IPS DF 19.7 (cell line): ENCODE results near the gene ULBP3.

Experiments
- DNase-seq: peaks from one replicate; pipeline ENCODE4 v3.0.0-alpha.2; 2013; ENCODE audit warnings: low read depth, low spot score

Gene ULBP3

DNA sequence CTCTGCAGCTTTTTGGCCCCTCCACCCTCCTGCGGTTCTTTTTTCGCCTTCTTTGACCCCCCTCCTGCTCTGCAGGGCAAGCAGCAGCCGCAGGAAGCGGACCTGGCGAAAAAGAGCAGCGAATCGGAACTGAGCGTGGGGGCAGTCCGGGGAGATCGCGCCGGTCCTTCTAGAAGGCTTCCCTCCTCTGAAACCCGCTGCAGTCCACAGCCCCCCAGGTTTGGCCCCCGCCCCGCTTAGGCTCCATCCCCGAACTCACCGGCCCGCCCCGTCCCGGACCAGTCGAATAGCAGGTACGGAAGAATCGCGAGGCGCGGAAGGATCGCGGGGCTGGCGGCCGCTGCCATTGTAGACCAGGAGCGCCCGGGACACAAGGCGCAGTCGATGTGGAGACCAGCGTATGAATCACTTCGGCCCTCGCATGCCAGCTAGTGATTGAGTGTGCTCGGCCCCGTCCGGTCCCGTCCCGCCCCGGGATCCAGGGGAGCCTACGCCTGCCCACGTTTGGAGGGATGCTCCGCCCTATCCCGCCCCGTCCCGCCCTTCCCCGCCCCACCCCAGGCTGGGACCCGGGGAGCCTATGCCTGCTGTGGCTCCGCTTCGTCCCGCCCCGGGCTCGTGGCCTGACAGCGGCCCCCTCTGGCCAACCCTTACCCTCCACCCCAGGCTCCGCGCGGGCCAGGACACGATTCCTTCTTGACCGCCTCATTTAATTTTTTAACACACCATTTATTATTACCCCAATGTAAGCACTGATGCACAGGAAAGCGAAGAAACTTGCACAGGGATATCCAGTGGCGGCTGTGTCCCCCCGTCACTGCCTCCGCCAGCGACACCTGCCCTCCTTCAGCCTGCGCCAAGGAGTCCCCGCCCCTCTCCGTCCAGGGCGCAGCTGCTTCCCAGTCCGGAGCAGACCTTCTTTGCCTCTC, at the start of gene ULBP3:
Gene ULBP3 (minus strand): TSS at position 402 of the 929 bp plus-strand sequence. CDS start 55 bp downstream, at position 347.
- DNase-seq, result peak; percentile 59

DNA sequence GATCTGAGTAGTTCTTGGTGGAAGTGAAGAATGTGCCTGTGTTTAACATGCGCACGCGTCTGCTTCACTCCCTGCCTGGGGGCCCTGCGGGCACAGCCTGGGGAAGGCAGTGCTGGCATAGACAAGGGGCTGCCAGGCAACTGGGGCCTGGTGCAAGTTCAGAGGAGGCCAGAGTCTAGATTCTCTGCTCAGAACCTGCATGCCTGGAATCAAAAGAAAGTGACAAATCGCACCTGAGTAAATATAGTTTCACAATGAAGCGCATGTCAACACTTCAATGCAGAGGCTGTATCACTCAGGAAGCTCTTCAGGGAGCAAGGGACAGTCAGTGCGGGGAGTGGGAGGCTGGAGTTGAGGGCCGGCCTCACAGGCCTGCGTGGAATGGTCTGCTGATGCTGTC, 49.7 kb upstream of the ULBP3 start:
- DNase-seq, result no peak

DNA sequence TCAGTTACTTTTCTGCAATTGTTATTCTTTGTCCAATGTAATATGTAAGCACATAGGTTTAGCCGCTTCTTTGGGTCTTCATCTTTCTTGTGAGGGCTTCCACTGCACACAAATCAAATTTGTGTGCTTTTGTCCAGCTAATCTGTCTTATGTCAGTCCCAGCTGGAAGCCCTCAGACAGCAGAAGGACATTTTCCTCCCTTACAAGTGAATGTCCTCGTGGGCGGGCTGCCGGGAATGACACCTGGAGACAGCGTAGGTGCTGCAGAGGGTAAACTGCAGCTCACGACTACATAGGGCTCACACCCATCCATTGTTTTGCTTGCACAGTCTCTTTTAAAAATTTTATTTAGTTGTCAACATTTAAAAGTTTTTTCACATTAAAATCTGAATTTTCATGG, 49.3 kb upstream of the ULBP3 start:
- no peak for DNase-seq

DNA sequence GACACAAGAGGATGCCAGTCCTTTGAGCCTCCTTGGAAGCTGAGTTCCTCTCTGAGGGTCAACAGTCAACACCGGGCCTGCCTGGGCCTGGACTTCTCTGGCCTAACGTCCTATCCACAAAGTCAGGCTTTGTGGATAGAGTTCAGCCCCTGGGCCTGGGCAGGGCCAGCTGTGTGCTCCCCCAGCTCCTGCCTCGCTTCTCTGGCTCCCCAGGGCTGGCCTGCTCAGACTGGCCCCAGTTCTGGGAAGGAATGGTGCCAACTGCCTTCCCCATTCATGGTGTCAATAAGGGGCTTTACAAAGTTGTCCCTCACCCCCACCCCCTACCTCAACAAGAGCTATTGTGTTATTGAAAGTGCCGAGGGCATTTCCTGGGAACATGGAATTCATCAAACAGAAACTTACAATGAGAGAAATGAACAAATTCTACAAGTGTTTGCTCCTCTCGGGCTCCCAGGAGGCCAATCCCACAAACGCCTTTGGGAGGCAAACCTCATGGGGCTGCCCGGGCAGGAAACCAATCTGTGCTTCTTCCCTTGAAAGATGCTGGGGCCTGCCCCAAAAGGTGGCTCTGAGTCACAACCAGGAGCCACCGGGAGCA, 47.4 kb upstream of the ULBP3 start:
- DNase-seq, result no peak

DNA sequence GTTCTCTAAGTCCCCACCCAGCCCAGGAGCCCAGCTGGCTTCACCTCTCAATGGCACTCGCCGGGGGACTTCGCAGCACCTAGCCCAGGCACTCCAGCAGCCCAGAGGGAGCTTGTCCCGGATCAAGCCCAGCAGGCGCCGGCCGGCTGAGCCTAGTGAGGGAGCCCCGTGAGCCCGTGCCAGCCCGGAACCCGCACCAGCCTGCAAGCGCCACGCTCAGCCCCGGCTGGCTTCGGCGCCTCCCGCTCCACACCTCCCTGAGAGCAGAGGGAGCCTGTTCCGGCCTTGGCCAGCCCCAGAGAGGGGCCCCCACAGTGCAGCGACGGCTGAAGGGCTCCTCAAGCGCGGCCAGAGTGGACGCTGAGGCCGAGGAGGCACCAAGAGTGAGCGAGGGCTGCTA, 46.8 kb upstream of the ULBP3 start:
- no peak for DNase-seq

DNA sequence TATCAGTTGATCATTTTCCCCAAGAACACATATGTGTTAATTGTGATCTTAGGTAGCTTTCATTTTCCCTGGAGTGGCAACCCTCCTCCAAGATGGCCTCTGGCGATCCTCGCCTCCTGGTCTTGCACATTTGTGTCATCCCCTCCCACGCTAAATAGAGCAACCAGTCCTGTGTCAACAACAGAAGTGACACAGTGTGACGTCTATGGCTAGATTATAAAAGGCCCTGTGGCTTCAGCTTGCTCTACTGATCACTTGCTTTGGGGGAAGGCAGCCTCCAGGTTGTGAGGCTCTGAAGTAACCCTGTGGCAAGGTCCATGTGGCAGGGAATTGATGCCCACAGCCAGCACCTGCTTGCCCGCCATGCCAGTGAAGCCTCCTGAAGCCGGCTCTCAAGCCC, 43.3 kb upstream of the ULBP3 start:
- no peak for DNase-seq

DNA sequence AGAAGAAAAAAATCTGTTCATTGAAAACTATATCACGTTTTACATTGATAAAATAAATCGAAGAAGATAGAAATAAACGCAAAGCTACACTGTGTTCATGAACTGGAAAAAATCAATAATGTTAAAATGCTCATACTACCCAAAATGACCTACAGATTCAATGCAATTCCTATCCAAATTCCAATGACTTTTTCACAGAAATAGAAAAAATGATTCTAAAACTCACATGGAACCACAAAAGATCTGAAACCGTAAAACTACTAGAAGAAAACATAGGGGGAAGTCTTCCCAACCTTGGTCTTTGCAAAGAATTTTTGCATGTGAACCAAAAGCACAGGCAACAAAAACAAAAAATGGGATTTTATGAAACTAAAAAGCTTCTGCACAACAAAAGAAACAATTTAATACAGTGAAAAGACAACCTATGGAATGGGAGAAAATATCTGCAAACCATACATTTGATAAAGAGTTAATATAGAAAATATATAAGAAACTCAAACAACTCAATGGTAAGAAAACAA, 33.9 kb upstream of the ULBP3 start:
- DNase-seq, result no peak

DNA sequence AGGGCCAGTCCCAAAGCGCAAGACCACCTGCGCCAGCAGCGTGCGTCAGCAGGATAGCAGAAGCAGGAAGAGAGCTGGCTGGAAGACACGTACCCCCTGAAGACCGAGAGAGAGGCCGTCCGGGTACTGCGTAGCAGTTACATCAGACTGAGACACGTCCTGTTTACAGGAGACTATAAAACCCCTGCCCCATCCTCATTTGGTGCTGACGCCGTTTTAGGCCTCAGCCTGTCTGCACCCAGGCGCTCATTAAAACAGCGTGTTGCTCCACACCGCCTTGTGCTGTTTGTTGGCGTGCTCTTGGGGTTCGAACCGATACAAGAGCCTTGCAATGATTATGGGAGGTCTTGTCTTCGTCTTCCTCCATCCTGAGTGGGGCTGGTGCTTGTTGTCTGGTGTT, 31.8 kb upstream of the ULBP3 start:
- DNase-seq, result no peak

DNA sequence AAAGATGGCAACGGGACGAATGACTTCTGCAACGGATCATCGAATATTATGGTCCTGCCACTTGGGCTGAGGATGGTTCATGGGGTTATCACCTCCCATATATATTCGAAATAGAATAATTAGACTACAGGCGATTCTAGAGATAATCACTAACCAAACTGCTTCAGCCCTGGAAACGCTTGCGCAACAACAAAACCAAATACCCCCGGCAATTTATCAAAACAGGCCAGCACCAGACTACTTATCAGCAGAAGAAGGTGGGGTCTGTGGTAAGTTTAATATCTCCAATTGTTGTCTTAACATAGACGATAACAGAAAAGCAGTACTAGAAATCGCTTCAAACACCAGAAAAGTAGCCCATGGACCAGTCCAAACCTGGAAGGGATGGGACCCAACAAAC, 31.0 kb upstream of the ULBP3 start:
- no peak for DNase-seq

DNA sequence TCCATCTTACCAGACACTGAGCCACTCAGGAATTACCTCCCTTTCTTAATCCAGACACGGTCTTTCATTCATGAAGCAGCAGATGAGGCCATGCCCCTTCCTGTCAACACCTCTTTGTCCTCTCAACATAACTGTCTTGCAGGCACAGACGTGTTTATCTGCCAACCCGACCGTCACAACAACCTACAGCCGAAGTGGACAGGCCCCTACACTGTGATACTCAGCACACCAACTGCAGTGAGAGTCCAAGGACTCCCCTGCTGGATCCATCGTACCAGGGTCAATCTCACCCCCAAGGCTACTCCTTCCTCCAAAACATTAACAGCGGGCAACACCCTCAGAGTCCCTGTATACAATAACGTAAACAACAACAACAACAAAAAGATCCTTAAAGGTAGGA, 30.6 kb upstream of the ULBP3 start:
- DNase-seq, result no peak

DNA sequence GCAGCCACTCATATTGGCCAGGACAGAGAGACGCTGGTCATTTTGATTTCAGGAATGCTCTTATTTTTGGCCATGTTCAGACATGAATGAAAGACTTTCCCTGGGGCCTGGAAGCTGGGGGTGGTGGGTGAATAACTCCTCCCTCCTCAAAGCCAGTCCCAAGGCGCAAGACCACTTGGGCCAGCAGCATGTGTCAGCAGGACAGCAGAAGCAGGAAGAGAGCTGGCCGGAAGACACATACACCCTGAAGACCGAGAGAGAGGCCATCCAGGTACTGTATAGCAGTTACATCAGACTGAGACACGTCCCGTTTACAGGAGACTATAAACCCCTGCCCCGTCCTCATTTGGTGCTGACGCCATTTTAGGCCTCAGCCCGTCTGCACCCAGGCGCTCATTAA, 29.2 kb upstream of the ULBP3 start:
- DNase-seq, result no peak

DNA sequence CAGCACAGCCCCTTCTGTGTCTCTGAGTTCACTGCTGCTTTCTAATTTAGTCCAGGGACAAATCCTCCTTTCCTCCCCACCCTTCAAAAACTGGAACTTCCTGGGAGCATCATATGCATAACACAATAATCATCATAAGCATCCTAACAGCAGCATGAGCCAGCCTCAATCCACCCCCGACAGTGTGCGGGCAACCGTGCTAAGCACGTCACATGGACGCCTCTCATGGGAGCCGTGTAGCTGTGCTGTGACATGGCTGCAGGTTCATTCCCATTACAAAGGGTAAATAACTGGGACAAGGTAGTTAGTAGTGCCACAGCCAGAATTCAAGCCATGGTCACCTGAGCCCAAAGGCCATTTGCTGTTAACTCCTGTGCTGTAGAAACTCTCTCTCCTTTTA, 24.5 kb upstream of the ULBP3 start:
- DNase-seq, result no peak

DNA sequence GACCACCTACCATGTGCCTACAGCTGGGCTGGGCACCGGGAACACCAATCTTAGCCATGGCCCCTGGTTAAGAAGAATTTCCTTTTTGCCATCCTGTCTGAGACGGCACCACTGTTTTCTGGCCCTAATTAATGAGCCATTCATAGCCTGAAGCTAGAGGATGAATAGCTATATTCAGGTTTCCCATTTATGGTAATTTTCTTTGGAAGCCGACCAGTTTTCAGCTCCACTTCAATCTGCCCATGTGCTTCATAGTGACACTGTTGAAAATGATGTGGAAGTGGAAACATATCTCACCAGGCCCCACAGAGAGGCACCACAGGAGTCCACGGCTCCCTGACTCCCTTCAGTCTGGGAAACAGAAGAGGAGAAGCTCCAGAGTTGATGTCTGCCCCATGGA, 22.6 kb upstream of the ULBP3 start:
- DNase-seq, result no peak

DNA sequence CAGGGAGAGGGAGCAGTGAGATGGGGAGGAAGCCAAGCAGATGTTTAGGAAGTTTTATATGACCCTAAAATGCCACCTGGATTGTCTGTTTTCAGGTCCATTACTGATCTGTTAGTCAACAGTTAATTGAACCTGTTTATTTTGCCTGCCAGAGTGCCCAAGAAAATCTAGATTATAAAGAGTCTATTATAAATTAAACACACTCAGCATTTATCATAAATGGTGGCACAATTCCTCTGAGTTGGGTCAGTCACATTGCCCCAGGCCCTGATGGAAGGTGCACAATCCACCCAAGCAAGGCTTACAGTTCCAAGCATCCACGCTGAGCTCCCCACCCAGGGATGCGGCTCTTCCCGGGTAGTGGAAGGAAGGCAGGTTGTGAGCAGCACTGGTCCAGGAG, 21.4 kb upstream of the ULBP3 start:
- no peak for DNase-seq

DNA sequence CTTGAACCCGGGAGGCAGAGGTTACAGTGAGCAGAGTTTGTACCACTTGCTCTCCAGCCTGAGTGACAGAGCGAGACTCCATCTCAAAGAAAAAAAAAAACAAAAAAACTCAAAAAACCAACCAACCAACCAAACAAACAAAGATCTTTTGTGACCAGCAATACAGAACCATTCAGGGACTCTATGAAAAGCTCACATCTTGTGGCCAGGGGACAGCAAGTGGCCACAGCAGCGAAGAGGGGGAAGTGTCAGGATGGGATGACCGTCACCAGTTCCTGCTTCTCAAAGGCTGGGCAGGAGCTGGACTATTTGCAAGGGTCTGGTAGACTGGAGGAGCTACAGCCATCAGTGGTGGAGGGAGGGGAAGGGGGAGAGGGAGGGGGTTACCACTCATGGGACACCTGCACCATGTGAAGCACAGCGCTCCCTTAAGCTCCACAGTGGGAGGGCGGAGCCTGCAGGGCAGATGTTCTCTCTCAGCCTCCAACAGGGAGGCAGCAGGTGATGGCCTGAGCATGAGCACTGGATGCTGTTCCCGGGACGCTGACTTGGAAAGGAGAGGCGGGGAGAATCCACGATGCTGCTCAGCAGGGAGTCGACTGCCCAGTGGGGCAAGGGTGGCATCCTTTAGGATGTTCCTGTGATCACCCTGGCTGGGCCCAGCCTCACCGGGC, 19.7 kb upstream of the ULBP3 start:
- no peak for DNase-seq

DNA sequence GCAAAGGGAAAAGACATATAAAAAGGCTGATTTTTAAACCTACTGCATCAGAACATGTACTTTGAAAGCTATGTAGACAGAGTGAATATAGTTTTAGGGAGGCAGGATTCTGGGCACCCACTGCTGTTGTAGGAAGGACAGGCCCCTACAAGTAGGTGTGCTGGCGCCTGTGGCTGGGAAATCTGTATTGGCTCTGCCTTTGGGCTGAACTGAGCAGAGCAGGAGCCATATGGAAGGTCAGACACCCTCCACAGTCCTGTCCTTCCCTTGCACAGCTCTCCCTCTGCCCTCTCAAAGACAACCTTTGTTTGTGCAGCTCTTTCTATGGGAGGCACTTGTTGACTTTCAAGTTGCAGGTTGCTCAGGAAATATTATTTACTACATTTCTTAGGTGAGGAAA, 18.4 kb upstream of the ULBP3 start:
- no peak for DNase-seq

DNA sequence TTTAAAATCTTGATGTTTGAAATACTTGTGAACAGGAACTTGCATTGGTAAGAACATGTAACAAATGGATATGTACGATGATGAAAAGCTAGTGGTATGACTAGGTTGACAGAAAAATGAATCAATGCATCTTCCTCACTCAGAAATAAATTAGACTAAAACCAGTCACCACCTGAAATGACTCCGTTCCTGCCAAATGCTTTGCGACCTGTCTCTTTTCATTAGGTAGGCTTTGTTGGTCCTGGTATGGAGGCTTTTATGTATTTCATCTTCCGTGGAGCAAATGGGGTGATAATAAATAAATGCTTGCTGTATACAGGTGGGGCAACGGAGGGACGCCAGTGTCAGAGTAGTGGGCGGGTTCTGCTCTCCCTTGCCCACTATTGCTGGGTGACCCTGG, 17.1 kb upstream of the ULBP3 start:
- DNase-seq, result no peak

DNA sequence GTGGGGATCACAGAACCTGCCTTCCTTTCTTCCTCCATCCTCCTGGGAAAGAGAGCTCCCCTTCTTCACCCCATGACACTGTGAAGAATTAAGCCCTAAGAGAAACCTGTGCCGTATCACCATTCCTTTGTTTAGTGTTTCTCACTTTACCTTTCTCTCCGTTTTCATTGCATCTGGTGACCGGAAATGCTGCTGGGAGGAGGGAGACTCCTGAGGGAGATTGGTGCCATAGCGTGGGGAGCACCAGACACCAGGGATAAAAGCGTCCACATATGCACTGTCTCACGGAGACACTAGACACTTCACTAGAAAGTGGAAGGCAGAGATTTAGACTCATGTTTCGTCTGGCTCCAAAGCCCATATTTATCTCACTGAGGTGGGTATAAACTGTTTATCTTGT, 15.5 kb upstream of the ULBP3 start:
- no peak for DNase-seq

DNA sequence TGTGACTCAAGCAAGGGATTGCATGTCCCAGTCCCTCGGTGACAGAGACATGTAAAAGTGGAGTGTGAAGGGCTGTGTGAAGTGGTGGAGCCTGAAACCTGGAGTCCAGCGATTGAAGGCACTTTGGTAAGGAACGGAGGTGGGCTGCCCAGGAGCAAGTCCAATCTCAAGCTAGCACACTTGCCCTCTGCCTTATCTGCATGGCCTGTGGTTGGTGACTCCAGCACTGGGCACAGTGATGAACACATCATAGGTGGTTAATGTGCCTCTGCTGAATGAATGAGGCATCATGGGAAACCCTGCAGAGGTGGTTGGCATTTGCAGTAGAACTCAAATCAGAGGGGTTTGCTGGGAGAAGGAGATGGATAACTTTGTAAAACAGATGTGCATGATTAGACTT, 14.9 kb upstream of the ULBP3 start:
- no peak for DNase-seq

DNA sequence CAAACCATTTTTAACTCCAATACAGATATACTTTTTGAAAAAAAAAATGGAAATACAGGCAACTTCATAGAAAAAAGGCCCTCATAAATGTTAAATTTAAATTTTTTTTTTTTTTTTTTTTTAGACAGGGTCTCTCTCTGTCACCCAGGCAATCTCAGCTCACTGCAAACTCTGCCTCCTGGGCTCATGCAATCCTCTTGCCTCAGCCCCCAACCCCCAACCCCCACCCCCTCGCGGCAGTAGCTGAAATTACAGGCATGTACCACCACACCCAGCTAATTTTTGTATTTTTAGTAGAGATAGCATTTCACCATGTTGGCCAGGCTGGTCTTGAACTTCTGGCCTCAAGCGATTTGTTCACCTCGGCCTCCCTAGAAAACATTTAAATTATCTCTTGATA, 12.8 kb upstream of the ULBP3 start:
- DNase-seq, result no peak

DNA sequence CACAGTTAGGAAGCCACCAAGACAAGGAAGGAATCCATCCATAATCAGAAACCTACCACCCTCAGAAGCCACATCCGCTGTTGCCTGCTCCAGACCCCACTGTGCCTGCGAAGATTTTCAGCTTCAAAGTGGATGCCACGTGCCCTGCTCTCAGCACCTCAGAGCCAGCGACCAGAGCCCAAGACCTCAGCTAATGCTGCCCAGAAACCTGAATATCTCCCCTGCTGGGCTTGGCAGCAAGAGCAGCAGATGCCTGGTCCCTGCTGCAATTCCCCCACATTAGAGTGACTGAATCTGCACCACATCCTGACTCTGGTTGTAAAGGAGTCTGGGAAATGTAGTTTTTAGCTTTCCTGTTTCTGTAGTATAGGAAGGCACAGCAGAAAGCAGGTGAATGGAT, 10.7 kb upstream of the ULBP3 start:
- DNase-seq, result no peak

DNA sequence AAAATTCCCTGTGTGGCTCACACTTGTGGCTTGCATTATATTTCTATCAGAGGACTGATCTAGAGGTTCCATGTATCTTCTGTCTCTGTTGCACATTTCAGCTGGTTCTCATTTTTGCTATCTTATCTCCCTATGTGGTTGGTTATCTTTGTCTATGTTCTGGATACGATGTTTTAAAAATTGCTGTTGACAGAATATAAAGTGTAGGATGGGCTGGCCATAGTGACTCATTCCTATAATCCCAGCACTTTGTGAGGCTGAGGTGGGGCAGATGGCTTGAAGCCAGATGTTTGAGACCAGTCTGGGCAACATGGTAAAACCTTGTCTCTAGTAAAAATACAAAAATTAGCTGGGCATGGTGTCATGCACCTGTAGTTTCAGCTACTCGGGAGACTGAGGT, 9.9 kb upstream of the ULBP3 start:
- no peak for DNase-seq
